Gastrocnemius medialis (tissue), 4 donors: ENCODE results near the gene TEF. TPM values are rescaled to one million over a fixed set of nuclear protein-coding genes. Genes with fewer than 3 reads are reported as not detected.

Source experiments
- ATAC-seq, 2 donors: fragments of 150-250 bp; one replicate each; pipeline ENCODE4 v1.9.1; 2016
- DNase-seq, 2 donors: peaks; one replicate each; pipeline ENCODE4 v3.0.0-alpha.2; 2019
- H3K27ac ChIP-seq, 4 donors: fragments of 200-600 bp; sonication (generic); 1 replicate in 1 of 4; 2 replicates in 3 of 4; pipeline ENCODE4 v1.5.1; 2016 to 2018; ENCODE audit warnings: mild to moderate bottlenecking in 2 of 4, moderate library complexity in 1 of 4
- H3K27me3 ChIP-seq, 3 donors: fragments of 200-600 bp; sonication (generic) in 2 of 3; 1 replicate in 1 of 3; 2 replicates in 2 of 3; pipeline versions ENCODE4 v1.5.1 to v1.6.0; 2016 to 2019; ENCODE audit warnings: mild to moderate bottlenecking in 1 of 3, moderate library complexity in 1 of 3
- H3K36me3 ChIP-seq, 2 donors: fragments of 200-600 bp; sonication (generic) in 1 of 2; one replicate each; pipeline ENCODE4 v1.5.1; 2017 to 2018
- H3K4me1 ChIP-seq, 2 donors: fragments of 200-600 bp; sonication (generic) in 1 of 2; one replicate each; pipeline ENCODE4 v1.5.1; 2016 to 2017; ENCODE audit warnings: mild to moderate bottlenecking in 2 of 2
- H3K4me3 ChIP-seq, 4 donors: fragments of 200-600 bp; sonication (generic) in 3 of 4; 1 replicate in 1 of 4; 2 replicates in 3 of 4; pipeline ENCODE4 v1.5.1; 2016 to 2019; ENCODE audit warnings: mild to moderate bottlenecking in 2 of 4
- H3K9me3 ChIP-seq, 3 donors: fragments of 200-600 bp; sonication (generic) in 2 of 3; 1 replicate in 1 of 3; 2 replicates in 2 of 3; pipeline ENCODE4 v1.5.1; 2016 to 2019
- POLR2A ChIP-seq, 2 donors: fragments of 450-650 bp; IDR thresholded peaks; one replicate each; pipeline ENCODE4 v1.6.1; 2017; ENCODE audit warnings: antibody characterized with exemption in 2 of 2, mild to moderate bottlenecking in 2 of 2, moderate library complexity in 2 of 2
- in situ Hi-C, 4 donors: fragments of 200-750 bp; cut with MboI; loops; one replicate each; pipeline versions ENCODE4 v1.15.0 to v1.8.0; 2017; ENCODE audit warnings: low sequenced_read_pairs in 4 of 4
- intact Hi-C: fragments of 100-400 bp; cut with DNase I; formaldehyde crosslinking; loops from one replicate; pipeline ENCODE4 v1.15.1; 2023; ENCODE audit warnings: low total_unique reads
- total RNA-seq, 4 donors: library from RNA; depleted of rRNA; stranded (reverse); fragments of >200 nt; gene quantifications; one replicate each; pipeline versions ENCODE4 v1.1.0 to v1.2.3, GENCODE V29; 2016
- TF ChIP-seq, protein P1 (sequence below), 5 experiments: fragments of 450-650 bp in 3 of 5; fragments of 200-600 bp in 2 of 5; sonication (generic) in 2 of 5; IDR thresholded peaks in 4 of 5; conservative IDR thresholded peaks in 1 of 5; 1 replicate in 4 of 5; 2 replicates in 1 of 5; pipeline ENCODE4 v1.5.1; 2016 to 2019; ENCODE audit warnings: antibody characterized with exemption in 5 of 5, mild to moderate bottlenecking in 3 of 5, moderate library complexity in 3 of 5

TEF gene
- total RNA-seq, 4 donors from 2014 or later: 15.6 to 39.8 (median 19.5) TPM

DNA sequence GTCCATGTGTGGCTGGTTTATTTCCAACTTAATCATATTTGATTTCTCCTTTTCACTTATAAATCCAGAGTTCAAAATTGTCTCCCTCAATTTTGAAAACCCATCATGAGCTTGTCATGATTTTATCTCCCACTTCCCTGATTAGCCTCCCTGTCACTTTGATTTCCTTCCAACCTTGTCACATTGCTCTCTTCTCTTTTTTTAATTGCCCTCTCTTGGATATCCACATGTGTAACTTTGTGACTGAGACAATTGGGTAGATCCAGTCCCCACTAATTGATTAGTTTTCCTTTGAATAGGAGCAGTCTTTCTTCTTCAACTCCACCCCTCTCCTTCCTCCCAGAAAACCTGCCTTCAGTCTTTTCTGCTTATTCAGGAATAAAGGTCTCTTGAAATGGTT lies 2.4 kb downstream of the TEF start:
- H3K4me3 ChIP-seq: no peak overlapping the region
- ATAC-seq (no peak), DNase-seq (no peak)
- TF ChIP-seq, protein P1, sequence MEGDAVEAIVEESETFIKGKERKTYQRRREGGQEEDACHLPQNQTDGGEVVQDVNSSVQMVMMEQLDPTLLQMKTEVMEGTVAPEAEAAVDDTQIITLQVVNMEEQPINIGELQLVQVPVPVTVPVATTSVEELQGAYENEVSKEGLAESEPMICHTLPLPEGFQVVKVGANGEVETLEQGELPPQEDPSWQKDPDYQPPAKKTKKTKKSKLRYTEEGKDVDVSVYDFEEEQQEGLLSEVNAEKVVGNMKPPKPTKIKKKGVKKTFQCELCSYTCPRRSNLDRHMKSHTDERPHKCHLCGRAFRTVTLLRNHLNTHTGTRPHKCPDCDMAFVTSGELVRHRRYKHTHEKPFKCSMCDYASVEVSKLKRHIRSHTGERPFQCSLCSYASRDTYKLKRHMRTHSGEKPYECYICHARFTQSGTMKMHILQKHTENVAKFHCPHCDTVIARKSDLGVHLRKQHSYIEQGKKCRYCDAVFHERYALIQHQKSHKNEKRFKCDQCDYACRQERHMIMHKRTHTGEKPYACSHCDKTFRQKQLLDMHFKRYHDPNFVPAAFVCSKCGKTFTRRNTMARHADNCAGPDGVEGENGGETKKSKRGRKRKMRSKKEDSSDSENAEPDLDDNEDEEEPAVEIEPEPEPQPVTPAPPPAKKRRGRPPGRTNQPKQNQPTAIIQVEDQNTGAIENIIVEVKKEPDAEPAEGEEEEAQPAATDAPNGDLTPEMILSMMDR (IDR thresholded peaks at IDR 0.05 in 4 of 5, conservative IDR thresholded peaks at IDR 0.05 in 1 of 5): no peak
- no peak for TF ChIP-seq POLR2A (IDR thresholded peaks at IDR 0.05)
- intact Hi-C loops: loop anchor here (5.0 kb wide), 1 partner anchor 1867 kb away; no protein-coding TSS in a partner anchor
- peak overlapping the region; percentile 96 to 100 (median 100) for H3K27ac ChIP-seq
- in situ Hi-C loops: no loop called here
- peaks cover 0 to 20% of the 10 kb centered on the region in 2 donors for H3K36me3 ChIP-seq
- H3K4me1 ChIP-seq: peaks cover 23 to 25% of the 10 kb centered on the region in 2 donors
- no peaks in the 10 kb centered on the region for H3K27me3 ChIP-seq
- no peaks in the 10 kb centered on the region for H3K9me3 ChIP-seq

- Histone ChIP-seq H3K27ac (peak overlapping the region in 1 of 4 donors; percentile 24), H3K27me3 (no peaks in the 10 kb centered on the region), H3K36me3 (peaks cover 3 to 46% of the 10 kb centered on the region in 2 donors), H3K4me3 (no peak overlapping the region), H3K9me3 (no peaks in the 10 kb centered on the region), H3K4me1 (peaks cover 15% of the 10 kb centered on the region in 2 donors)
- intact Hi-C loops (no loop called here), in situ Hi-C loops (no loop called here)
- TF ChIP-seq, protein P1 (IDR thresholded peaks at IDR 0.05 in 4 of 5, conservative IDR thresholded peaks at IDR 0.05 in 1 of 5): no peak
- DNase-seq: no peak
- ATAC-seq: no peak
Measured at GRCh38 chr22:41387341-41387740, 5.6 kb downstream of the TEF start.

GRCh38 chr22:41394012-41394356 lies 12.2 kb downstream of the TEF start:
- peak in 1 of 2 donors; percentile 8 for ATAC-seq
- TF ChIP-seq, protein P1 (IDR thresholded peaks at IDR 0.05 in 4 of 5, conservative IDR thresholded peaks at IDR 0.05 in 1 of 5): no peak
- Histone ChIP-seq H3K36me3 (peaks cover 7 to 77% of the 10 kb centered on the region in 2 donors), H3K27me3 (no peaks in the 10 kb centered on the region), H3K4me3 (no peak overlapping the region), H3K27ac (peak overlapping the region; percentile 25 to 70 (median 49)), H3K4me1 (peaks cover 0 to 4% of the 10 kb centered on the region in 2 donors), H3K9me3 (no peaks in the 10 kb centered on the region)
- in situ Hi-C loops: no loop called here
- intact Hi-C loops: no loop called here
- no peak for DNase-seq

DNA sequence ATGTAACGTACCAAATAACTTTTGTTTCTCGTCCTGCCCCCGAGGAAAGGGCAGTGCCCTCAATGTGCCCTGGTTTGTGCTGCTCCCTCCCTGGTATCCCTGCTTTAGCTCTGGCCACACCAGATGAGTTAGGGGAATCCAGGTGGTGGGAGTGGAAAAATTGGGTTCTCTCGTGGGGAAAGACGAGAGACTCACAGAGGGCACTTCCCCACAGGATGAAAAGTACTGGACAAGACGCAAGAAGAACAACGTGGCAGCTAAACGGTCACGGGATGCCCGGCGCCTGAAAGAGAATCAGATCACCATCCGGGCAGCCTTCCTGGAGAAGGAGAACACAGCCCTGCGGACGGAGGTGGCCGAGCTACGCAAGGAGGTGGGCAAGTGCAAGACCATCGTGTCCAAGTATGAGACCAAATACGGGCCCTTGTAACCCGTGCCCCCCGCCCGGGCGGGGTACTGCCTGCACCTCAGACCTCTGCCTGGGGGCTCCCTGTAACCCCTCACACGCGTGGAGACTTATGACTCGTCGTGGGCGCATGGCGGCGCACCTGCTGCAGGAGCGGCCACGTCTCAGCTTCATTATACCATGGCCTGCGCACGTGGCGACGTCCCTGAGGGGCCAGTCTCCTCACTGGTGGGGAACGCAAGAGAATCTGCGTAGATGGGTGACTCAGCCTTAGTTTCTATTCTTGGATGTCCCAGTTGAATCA lies 13.9 kb downstream of the TEF start:
- intact Hi-C loops (no loop called here), in situ Hi-C loops (no loop called here)
- H3K9me3 ChIP-seq: no peaks in the 10 kb centered on the region
- no peaks in the 10 kb centered on the region for H3K27me3 ChIP-seq
- H3K4me1 ChIP-seq: peaks cover 0 to 4% of the 10 kb centered on the region in 2 donors
- DNase-seq (no peak), ATAC-seq (no peak)
- peaks cover 7 to 60% of the 10 kb centered on the region in 2 donors for H3K36me3 ChIP-seq
- H3K4me3 ChIP-seq: no peak overlapping the region
- peak overlapping the region in 1 of 4 donors; percentile 5 for H3K27ac ChIP-seq
- TF ChIP-seq, protein P1 (IDR thresholded peaks at IDR 0.05 in 4 of 5, conservative IDR thresholded peaks at IDR 0.05 in 1 of 5): no peak
- no peak for TF ChIP-seq POLR2A (IDR thresholded peaks at IDR 0.05)
